B cell (primary cell): Measurements from ENCODE around the gene CREB3L1.

ENCODE experiments used
- EZH2 ChIP-seq: IDR thresholded peaks from 2 replicates; pipeline ENCODE4 v1.6.1; 2012; ENCODE audit warnings: borderline replicate concordance, low read depth, mild to moderate bottlenecking, moderate library complexity, low read length; ENCODE audit not compliant: insufficient read depth, poor library complexity, severe bottlenecking
- TF ChIP-seq, protein P1 (sequence below): fragments of 200-600 bp; IDR thresholded peaks from one replicate; pipeline ENCODE4 v1.8.0; 2022; ENCODE audit warnings: antibody characterized with exemption, mild to moderate bottlenecking

DNA sequence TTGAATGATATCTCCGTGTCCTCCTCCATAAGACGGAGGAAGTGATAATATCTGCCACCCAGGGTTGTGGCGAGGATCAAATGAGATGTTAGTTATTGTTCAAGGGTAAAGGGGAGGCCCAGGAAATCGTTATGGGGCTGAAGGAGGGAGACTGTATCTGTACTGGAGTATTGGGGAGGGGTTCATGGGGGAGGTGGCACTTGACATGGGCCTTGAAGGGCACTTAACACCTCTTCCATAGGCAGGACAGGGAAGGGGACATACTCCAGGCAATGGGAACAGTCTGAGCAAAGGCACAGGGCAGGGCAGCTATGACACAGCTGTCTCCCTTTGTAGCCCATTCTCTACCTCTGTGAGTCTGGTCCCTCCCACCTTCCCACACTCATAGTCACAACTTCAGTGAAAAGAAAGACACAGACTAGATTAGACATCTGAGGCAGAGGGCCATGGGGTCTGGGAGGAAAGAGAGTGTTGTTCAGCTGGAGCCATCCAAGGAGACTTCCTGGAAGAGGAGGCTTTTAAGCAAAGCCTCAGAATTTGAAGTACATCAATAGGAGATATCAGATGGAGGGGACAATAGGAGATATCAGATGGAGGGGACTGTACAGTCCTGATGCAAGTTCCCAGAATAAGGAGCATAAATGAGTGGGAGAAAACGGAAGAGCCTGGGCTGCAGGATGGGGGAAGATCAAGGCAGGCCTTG, 54.0 kb downstream of the CREB3L1 start:
- TF ChIP-seq, protein P1, sequence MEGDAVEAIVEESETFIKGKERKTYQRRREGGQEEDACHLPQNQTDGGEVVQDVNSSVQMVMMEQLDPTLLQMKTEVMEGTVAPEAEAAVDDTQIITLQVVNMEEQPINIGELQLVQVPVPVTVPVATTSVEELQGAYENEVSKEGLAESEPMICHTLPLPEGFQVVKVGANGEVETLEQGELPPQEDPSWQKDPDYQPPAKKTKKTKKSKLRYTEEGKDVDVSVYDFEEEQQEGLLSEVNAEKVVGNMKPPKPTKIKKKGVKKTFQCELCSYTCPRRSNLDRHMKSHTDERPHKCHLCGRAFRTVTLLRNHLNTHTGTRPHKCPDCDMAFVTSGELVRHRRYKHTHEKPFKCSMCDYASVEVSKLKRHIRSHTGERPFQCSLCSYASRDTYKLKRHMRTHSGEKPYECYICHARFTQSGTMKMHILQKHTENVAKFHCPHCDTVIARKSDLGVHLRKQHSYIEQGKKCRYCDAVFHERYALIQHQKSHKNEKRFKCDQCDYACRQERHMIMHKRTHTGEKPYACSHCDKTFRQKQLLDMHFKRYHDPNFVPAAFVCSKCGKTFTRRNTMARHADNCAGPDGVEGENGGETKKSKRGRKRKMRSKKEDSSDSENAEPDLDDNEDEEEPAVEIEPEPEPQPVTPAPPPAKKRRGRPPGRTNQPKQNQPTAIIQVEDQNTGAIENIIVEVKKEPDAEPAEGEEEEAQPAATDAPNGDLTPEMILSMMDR: no peak
- TF ChIP-seq EZH2: no peak
